ENCODE results near the gene GPNMB. TPM values are rescaled to one million over a fixed set of nuclear protein-coding genes. Genes with fewer than 3 reads are reported as not detected.
A peak's percentile ranks its signal among the peaks of the same experiment; 100 is the strongest.

Gene GPNMB
- polyA plus RNA-seq, 4 donors, result 1.6 to 27.0 (median 7.1) TPM

DNA sequence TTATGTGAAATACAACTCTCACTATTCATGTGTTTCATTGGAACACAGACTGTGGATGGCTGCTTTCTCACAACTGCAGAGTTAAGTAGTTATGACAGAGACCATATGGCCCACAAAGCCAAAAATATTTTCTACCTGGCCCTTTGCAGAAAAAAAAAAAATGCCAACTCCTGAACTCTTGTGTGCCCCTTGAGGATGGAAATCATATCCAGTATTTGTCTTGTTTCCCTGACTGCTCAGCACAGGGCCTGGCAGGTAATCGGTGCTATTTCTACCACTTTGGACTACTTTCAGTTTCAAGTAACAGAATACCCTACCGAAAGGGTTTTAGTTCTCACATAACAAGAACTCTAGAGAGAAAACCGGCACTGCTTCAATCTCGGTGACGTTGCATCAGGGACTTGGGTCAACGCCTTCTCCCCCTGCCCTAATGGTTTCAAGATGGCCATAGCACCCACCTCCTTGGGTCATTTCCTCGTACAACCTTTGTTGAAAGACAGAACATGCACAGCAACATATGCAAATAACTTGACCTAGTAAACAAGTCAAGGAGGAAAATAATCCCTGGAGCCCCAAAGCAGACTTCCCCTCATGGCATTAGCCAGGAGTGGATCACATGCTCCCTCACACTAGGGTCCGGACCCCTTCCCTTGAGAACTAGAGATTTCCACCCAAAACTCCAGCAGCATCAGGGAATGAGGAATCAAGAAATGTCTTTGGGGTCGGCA is 11.8 kb upstream of the GPNMB start:
- DNase-seq, result peak in 1 of 2 donors; percentile 23
- no peaks in the 10 kb centered on the region for H3K9me3 ChIP-seq (ENCODE audit: control insufficient read depth in 2 of 2, insufficient read depth in 1 of 2, low read depth in 1 of 2, low read length in 1 of 2)
- peak overlapping the region in 1 of 3 donors; percentile 7 for H3K27ac ChIP-seq (ENCODE audit: low read depth in 1 of 3, low read length in 2 of 3)
- no peaks in the 10 kb centered on the region for H3K27me3 ChIP-seq (ENCODE audit: control insufficient read depth in 3 of 3, insufficient read depth in 3 of 3, low read length in 3 of 3)
- H3K4me1 ChIP-seq (ENCODE audit: control insufficient read depth in 3 of 3, insufficient read depth in 2 of 3, low read depth in 1 of 3, low read length in 2 of 3), result no peaks in the 10 kb centered on the region
- FAIRE-seq, result no peak
- H3K4me3 ChIP-seq (ENCODE audit: low read depth in 1 of 3, low read length in 3 of 3), result peak overlapping the region in 1 of 3 donors; percentile 5
- no peaks in the 10 kb centered on the region for H3K36me3 ChIP-seq (ENCODE audit: control insufficient read depth in 3 of 3, insufficient read depth in 2 of 3, low read depth in 1 of 3, low read length in 3 of 3)
- WGBS, 3 donors, result 34 to 59% (median 41%) methylated on average over 9 of the region's 9 CpGs

DNA sequence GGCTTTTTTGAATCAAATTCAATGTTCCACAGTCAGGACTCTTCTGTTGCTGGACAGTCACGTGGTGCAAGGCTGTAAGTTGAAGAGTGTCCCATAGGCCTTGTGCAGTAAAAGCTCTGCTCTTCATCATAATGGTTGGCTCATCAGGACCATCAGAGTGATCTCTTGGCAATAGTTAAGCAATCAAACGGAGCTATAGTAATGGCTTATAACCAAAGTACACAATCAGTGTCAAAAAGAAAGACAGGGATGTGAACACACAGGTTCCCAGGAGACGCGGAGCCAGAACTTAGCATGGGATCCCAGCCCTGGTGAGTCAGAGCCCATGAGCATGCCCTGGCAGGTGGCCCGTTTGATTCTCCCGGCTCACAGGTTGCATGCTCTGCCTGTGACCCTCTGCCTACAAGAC is 10.8 kb upstream of the GPNMB start:
- Histone ChIP-seq H3K9me3 (ENCODE audit: control insufficient read depth in 2 of 2, insufficient read depth in 1 of 2, low read depth in 1 of 2, low read length in 1 of 2) (no peaks in the 10 kb centered on the region), H3K36me3 (ENCODE audit: control insufficient read depth in 3 of 3, insufficient read depth in 2 of 3, low read depth in 1 of 3, low read length in 3 of 3) (no peaks in the 10 kb centered on the region), H3K4me3 (ENCODE audit: low read depth in 1 of 3, low read length in 3 of 3) (no peak overlapping the region), H3K27ac (ENCODE audit: low read depth in 1 of 3, low read length in 2 of 3) (no peak overlapping the region), H3K4me1 (ENCODE audit: control insufficient read depth in 3 of 3, insufficient read depth in 2 of 3, low read depth in 1 of 3, low read length in 2 of 3) (no peaks in the 10 kb centered on the region), H3K27me3 (ENCODE audit: control insufficient read depth in 3 of 3, insufficient read depth in 3 of 3, low read length in 3 of 3) (no peaks in the 10 kb centered on the region)
- 50 to 69% (median 67%) methylated on average over 6 of the region's 6 CpGs for WGBS, 3 donors
- DNase-seq (no peak), FAIRE-seq (no peak)

DNA sequence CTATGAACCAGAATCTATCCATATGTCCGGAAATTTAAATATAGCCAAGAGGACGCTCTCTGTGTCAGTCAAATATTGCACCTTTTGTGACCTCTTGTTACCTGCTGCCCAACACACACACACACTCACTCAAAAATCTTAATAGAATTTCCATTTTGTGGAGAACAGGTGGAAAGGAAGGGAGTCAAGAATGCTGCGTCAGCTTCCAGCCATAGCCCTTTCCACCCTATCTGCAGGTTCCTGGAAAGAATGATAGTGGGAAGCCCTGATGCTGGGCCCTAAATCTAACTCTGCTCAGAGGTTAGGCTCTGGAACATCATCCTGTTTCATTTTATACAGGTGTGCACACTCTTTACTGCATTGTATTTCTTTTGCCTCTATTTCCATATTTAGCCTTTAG is 9.6 kb upstream of the GPNMB start:
- WGBS, 3 donors, result 93 to 94% (median 94%) methylated on average over 3 of the region's 3 CpGs
- FAIRE-seq (no peak), DNase-seq (no peak)
- Histone ChIP-seq H3K4me1 (ENCODE audit: control insufficient read depth in 3 of 3, insufficient read depth in 2 of 3, low read depth in 1 of 3, low read length in 2 of 3) (no peaks in the 10 kb centered on the region), H3K4me3 (ENCODE audit: low read depth in 1 of 3, low read length in 3 of 3) (no peak overlapping the region), H3K36me3 (ENCODE audit: control insufficient read depth in 3 of 3, insufficient read depth in 2 of 3, low read depth in 1 of 3, low read length in 3 of 3) (no peaks in the 10 kb centered on the region), H3K27me3 (ENCODE audit: control insufficient read depth in 3 of 3, insufficient read depth in 3 of 3, low read length in 3 of 3) (no peaks in the 10 kb centered on the region), H3K27ac (ENCODE audit: low read depth in 1 of 3, low read length in 2 of 3) (no peak overlapping the region), H3K9me3 (ENCODE audit: control insufficient read depth in 2 of 2, insufficient read depth in 1 of 2, low read depth in 1 of 2, low read length in 1 of 2) (no peaks in the 10 kb centered on the region)

DNA sequence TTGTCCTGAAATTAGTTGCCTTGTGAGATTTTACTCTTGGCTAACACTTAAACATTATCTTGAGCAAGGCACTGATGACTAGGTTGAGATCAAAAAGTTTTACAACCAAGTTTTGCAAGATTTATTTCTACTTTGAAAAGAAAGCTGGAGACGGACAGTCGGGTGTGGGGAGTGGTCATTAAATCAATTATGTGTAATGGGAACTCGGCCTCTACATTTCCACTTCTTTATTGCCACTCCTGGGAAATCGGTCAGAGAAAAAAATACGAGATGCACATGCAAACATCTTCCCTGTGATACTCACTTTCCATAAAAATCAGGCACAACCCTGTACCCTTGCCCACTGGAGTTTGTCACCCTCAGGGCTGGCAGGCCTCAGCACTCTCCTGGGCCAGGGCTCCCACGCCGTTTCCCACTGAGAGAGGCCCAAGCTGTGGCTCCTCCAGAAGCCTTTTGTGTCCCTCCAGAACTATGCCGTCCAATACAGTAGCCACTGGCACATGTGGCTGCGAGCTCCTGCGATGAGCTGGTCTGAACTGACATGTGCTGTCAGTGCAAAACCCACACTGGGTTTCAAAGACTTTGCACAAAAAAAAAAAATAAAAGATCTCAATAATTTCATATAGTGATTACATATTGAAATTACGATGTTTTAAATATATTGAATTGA is 7.5 kb upstream of the GPNMB start:
- no peaks in the 10 kb centered on the region for H3K4me1 ChIP-seq (ENCODE audit: control insufficient read depth in 3 of 3, insufficient read depth in 2 of 3, low read depth in 1 of 3, low read length in 2 of 3)

DNA sequence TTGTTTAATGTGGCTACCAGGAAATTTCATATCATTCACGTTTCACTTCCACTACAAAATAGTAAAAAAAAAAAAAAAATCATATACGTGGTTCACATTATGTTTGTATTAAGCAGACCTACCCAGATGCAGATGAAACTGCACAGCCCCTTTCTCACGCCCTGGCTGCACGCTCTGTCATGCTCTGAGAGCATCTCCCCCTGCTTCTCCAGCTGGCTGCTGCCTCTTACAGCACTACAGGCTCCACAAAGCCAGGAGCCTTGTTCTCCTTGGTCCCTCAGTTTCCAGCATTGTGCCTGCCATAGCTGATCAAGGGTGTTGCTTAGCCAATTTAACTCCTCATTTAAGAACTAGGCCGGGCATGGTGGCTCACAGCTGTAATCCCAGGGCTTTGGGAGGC is 6.9 kb upstream of the GPNMB start:
- H3K27ac ChIP-seq (ENCODE audit: low read depth in 1 of 3, low read length in 2 of 3), result no peak overlapping the region
- H3K36me3 ChIP-seq (ENCODE audit: control insufficient read depth in 3 of 3, insufficient read depth in 2 of 3, low read depth in 1 of 3, low read length in 3 of 3), result no peaks in the 10 kb centered on the region
- no peak for DNase-seq
- peaks cover 0 to 4% (median 0%) of the 10 kb centered on the region in 3 donors for H3K27me3 ChIP-seq (ENCODE audit: control insufficient read depth in 3 of 3, insufficient read depth in 3 of 3, low read length in 3 of 3)
- H3K9me3 ChIP-seq (ENCODE audit: control insufficient read depth in 2 of 2, insufficient read depth in 1 of 2, low read depth in 1 of 2, low read length in 1 of 2), result no peaks in the 10 kb centered on the region
- FAIRE-seq, result no peak
- no peak overlapping the region for H3K4me3 ChIP-seq (ENCODE audit: low read depth in 1 of 3, low read length in 3 of 3)
- H3K4me1 ChIP-seq (ENCODE audit: control insufficient read depth in 3 of 3, insufficient read depth in 2 of 3, low read depth in 1 of 3, low read length in 2 of 3), result no peaks in the 10 kb centered on the region
- 78 to 80% (median 80%) methylated on average over 5 of the region's 5 CpGs for whole genome bisulfite sequencing, 3 donors

More for the DNA sequence above, 7.5 kb upstream of the GPNMB start:
- Histone ChIP-seq H3K27ac (ENCODE audit: low read depth in 1 of 3, low read length in 2 of 3) (no peak overlapping the region), H3K36me3 (ENCODE audit: control insufficient read depth in 3 of 3, insufficient read depth in 2 of 3, low read depth in 1 of 3, low read length in 3 of 3) (no peaks in the 10 kb centered on the region), H3K4me3 (ENCODE audit: low read depth in 1 of 3, low read length in 3 of 3) (no peak overlapping the region), H3K27me3 (ENCODE audit: control insufficient read depth in 3 of 3, insufficient read depth in 3 of 3, low read length in 3 of 3) (peaks cover 0 to 4% (median 0%) of the 10 kb centered on the region in 3 donors), H3K9me3 (ENCODE audit: control insufficient read depth in 2 of 2, insufficient read depth in 1 of 2, low read depth in 1 of 2, low read length in 1 of 2) (no peaks in the 10 kb centered on the region)
- no peak for FAIRE-seq
- 85 to 91% (median 87%) methylated on average over 11 of the region's 11 CpGs for WGBS, 3 donors
- no peak for DNase-seq

DNA sequence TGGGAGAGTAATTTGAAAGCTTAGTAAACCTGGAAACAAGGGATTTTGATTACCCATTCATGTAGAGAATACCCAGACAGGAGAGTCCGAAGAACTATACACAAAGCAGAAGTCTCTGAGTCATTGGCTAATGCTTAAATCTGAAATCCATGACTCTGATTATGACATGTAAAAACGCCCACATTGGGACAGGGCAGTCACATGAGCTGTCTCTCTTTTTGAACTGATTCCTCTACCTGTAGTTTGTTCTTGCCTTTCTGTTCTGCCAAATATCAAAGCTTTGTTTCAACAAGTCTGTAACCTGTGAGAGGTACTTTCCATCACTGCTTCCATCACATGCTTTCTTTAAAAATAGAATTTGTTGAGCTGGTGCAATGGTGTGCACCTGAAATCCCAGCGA is 4.3 kb upstream of the GPNMB start:
- H3K9me3 ChIP-seq (ENCODE audit: control insufficient read depth in 2 of 2, insufficient read depth in 1 of 2, low read depth in 1 of 2, low read length in 1 of 2), result no peaks in the 10 kb centered on the region
- H3K27ac ChIP-seq (ENCODE audit: low read depth in 1 of 3, low read length in 2 of 3), result no peak overlapping the region
- peaks cover 0 to 13% (median 8%) of the 10 kb centered on the region in 3 donors for H3K27me3 ChIP-seq (ENCODE audit: control insufficient read depth in 3 of 3, insufficient read depth in 3 of 3, low read length in 3 of 3)
- FAIRE-seq (no peak), DNase-seq (no peak)
- no peaks in the 10 kb centered on the region for H3K4me1 ChIP-seq (ENCODE audit: control insufficient read depth in 3 of 3, insufficient read depth in 2 of 3, low read depth in 1 of 3, low read length in 2 of 3)
- H3K36me3 ChIP-seq (ENCODE audit: control insufficient read depth in 3 of 3, insufficient read depth in 2 of 3, low read depth in 1 of 3, low read length in 3 of 3), result no peaks in the 10 kb centered on the region
- 50 to 73% (median 67%) methylated on average over 3 of the region's 3 CpGs for WGBS, 3 donors
- H3K4me3 ChIP-seq (ENCODE audit: low read depth in 1 of 3, low read length in 3 of 3), result no peak overlapping the region

DNA sequence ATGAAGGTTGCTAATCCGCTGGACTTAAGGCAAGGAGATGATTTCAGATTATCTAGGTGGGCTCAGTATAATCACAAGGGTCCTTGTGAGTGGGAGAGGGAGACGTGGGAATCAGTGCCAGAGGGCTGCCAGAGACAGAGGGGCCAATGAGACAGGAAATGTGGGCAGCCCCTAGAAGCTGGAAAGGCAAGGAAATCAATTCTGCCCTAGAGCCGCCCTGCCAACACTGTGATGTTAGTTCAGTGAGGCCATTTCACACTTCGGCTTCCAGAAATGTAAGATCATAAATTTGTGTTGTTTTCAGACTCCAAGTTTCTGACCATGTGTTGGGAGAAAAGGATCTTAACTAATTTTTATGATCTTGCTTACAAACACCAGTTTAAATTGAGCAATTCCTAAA is 3.6 kb upstream of the GPNMB start:
- FAIRE-seq, result no peak
- Histone ChIP-seq H3K9me3 (ENCODE audit: control insufficient read depth in 2 of 2, insufficient read depth in 1 of 2, low read depth in 1 of 2, low read length in 1 of 2) (no peaks in the 10 kb centered on the region), H3K27ac (ENCODE audit: low read depth in 1 of 3, low read length in 2 of 3) (no peak overlapping the region), H3K4me3 (ENCODE audit: low read depth in 1 of 3, low read length in 3 of 3) (no peak overlapping the region), H3K27me3 (ENCODE audit: control insufficient read depth in 3 of 3, insufficient read depth in 3 of 3, low read length in 3 of 3) (peaks cover 0 to 19% (median 12%) of the 10 kb centered on the region in 3 donors), H3K36me3 (ENCODE audit: control insufficient read depth in 3 of 3, insufficient read depth in 2 of 3, low read depth in 1 of 3, low read length in 3 of 3) (no peaks in the 10 kb centered on the region), H3K4me1 (ENCODE audit: control insufficient read depth in 3 of 3, insufficient read depth in 2 of 3, low read depth in 1 of 3, low read length in 2 of 3) (peaks cover 0 to 3% (median 0%) of the 10 kb centered on the region in 3 donors)
- no peak for DNase-seq
- 74 to 78% (median 77%) methylated on average over 4 of the region's 4 CpGs for WGBS, 3 donors

DNA sequence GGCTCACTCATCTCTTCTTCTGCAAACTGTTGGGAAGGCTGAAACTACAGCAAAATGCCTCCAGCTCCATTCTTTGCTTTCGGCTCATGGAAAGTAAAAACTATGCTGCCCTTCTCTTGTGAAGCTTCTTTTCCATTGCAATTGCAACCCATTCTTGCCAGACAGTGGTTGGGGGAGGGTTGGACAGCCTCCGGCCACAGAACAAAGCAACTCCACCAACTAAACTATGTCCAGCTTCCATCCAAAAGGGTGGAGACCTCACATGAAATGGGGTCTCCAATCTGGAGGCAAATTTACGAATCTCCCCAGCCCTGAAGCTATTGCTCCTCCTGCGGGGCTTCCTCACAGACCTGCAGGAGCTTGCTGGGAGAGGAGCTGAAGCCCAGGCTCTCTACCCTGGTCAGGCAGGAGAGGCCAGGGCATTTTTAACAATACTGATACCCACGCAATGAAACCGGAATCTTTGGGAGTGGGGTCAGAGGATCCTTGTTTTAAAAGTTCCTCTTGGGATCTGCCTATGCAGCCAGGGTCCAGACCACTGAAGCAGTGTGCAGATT is 549 bp downstream of the GPNMB start:
- H3K27ac ChIP-seq (ENCODE audit: low read depth in 1 of 3, low read length in 2 of 3), result peak overlapping the region in 1 of 3 donors; percentile 64
- peaks cover 0 to 4% (median 0%) of the 10 kb centered on the region in 3 donors for H3K4me1 ChIP-seq (ENCODE audit: control insufficient read depth in 3 of 3, insufficient read depth in 2 of 3, low read depth in 1 of 3, low read length in 2 of 3)
- 69 to 89% (median 73%) methylated on average over 6 of the region's 6 CpGs for WGBS, 3 donors
- no peaks in the 10 kb centered on the region for H3K36me3 ChIP-seq (ENCODE audit: control insufficient read depth in 3 of 3, insufficient read depth in 2 of 3, low read depth in 1 of 3, low read length in 3 of 3)
- no peak for FAIRE-seq
- no peak for DNase-seq
- peaks cover 0 to 5% of the 10 kb centered on the region in 2 donors for H3K9me3 ChIP-seq (ENCODE audit: control insufficient read depth in 2 of 2, insufficient read depth in 1 of 2, low read depth in 1 of 2, low read length in 1 of 2)
- H3K27me3 ChIP-seq (ENCODE audit: control insufficient read depth in 3 of 3, insufficient read depth in 3 of 3, low read length in 3 of 3), result peaks cover 0 to 31% (median 20%) of the 10 kb centered on the region in 3 donors
- H3K4me3 ChIP-seq (ENCODE audit: low read depth in 1 of 3, low read length in 3 of 3), result peak overlapping the region in 1 of 3 donors; percentile 36

All from small intestine (tissue), 7 donors.